ENCODE measurements around the gene IGFN1. TPM values are rescaled to one million over a fixed set of nuclear protein-coding genes. Genes with fewer than 3 reads are reported as not detected.
"Not testable (repeated sequence)": the region's sequence is repeated elsewhere in the genome, so short reads cannot be mapped to it uniquely, and the experiment has no call there.

Gene IGFN1
- total RNA-seq, 1 donor from 2014 or later, result 7.9 TPM

GRCh38 chr1:201229771-201230635 lies 39.4 kb downstream of the IGFN1 start:
- no peak overlapping the region for H3K4me3 Mint-ChIP-seq
- peak; percentile 58 for DNase-seq (ENCODE audit: extremely low spot score, unreplicated experiment)
- H3K9me3 Mint-ChIP-seq, result no peaks in the 10 kb centered on the region
- no peak overlapping the region for H3K27ac Mint-ChIP-seq
- no peaks in the 10 kb centered on the region for H3K4me1 Mint-ChIP-seq (ENCODE audit: unreplicated experiment)
- TF ChIP-seq CTCF (conservative IDR thresholded peaks at IDR 0.05), result no peak
- H3K36me3 Mint-ChIP-seq, result no peaks in the 10 kb centered on the region
- peaks cover 11% of the 10 kb centered on the region for H3K27me3 Mint-ChIP-seq

- DNase-seq (ENCODE audit: extremely low spot score, unreplicated experiment), result peak; percentile 45
- Mint-ChIP-seq H3K4me1 (ENCODE audit: unreplicated experiment) (no peaks in the 10 kb centered on the region), H3K36me3 (no peaks in the 10 kb centered on the region), H3K27ac (no peak overlapping the region), H3K4me3 (no peak overlapping the region), H3K27me3 (peaks cover 11% of the 10 kb centered on the region), H3K9me3 (no peaks in the 10 kb centered on the region)
- TF ChIP-seq CTCF (conservative IDR thresholded peaks at IDR 0.05), result no peak
Measured at GRCh38 chr1:201230676-201231075, 40.1 kb downstream of the IGFN1 start.

- not testable (repeated sequence) for H3K4me1 Mint-ChIP-seq (ENCODE audit: unreplicated experiment); H3K27ac Mint-ChIP-seq; H3K36me3 Mint-ChIP-seq; H3K9me3 Mint-ChIP-seq; H3K4me3 Mint-ChIP-seq
- DNase-seq (ENCODE audit: extremely low spot score, unreplicated experiment), result peak; percentile 34
- peaks cover 13% of the 10 kb centered on the region for H3K27me3 Mint-ChIP-seq
Measured at GRCh38 chr1:201239646-201240045, 49.0 kb downstream of the IGFN1 start.

- DNase-seq (ENCODE audit: extremely low spot score, unreplicated experiment), result no peak
- Mint-ChIP-seq H3K27ac (no peak overlapping the region), H3K9me3 (no peaks in the 10 kb centered on the region), H3K4me3 (no peak overlapping the region), H3K27me3 (peaks cover 15% of the 10 kb centered on the region), H3K36me3 (no peaks in the 10 kb centered on the region), H3K4me1 (ENCODE audit: unreplicated experiment) (no peaks in the 10 kb centered on the region)
- no peak for TF ChIP-seq CTCF (conservative IDR thresholded peaks at IDR 0.05)
Measured at GRCh38 chr1:201240171-201240570, 49.5 kb downstream of the IGFN1 start.

- Mint-ChIP-seq H3K9me3 (no peaks in the 10 kb centered on the region), H3K4me3 (no peak overlapping the region), H3K27me3 (peaks cover 18% of the 10 kb centered on the region), H3K4me1 (ENCODE audit: unreplicated experiment) (no peaks in the 10 kb centered on the region), H3K36me3 (no peaks in the 10 kb centered on the region), H3K27ac (no peak overlapping the region)
- DNase-seq (ENCODE audit: extremely low spot score, unreplicated experiment), result no peak
- TF ChIP-seq CTCF (conservative IDR thresholded peaks at IDR 0.05), result no peak
Measured at GRCh38 chr1:201241736-201242135, 51.1 kb downstream of the IGFN1 start.

GRCh38 chr1:201245082-201245481 lies 54.5 kb downstream of the IGFN1 start:
- H3K27ac Mint-ChIP-seq, result no peak overlapping the region
- no peaks in the 10 kb centered on the region for H3K9me3 Mint-ChIP-seq
- DNase-seq (ENCODE audit: extremely low spot score, unreplicated experiment), result no peak
- H3K27me3 Mint-ChIP-seq, result peaks cover 13% of the 10 kb centered on the region
- no peaks in the 10 kb centered on the region for H3K36me3 Mint-ChIP-seq
- H3K4me3 Mint-ChIP-seq, result no peak overlapping the region
- no peaks in the 10 kb centered on the region for H3K4me1 Mint-ChIP-seq (ENCODE audit: unreplicated experiment)
- TF ChIP-seq CTCF (conservative IDR thresholded peaks at IDR 0.05), result no peak
